Psoas muscle (tissue), 8 donors: Measurements from ENCODE around the gene CTIF. TPM values are rescaled to one million over a fixed set of nuclear protein-coding genes. Genes with fewer than 3 reads are reported as not detected.
A peak's percentile ranks its signal among the peaks of the same experiment; 100 is the strongest.

Source experiments
- ATAC-seq, 4 donors: fragments of 200-7000 bp; cut with Tn5 transposase; one replicate each; pipeline ENCODE4 v1.9.1; 2020; ENCODE audit warnings: moderate library complexity in 3 of 4, mild to moderate bottlenecking in 2 of 4
- DNase-seq, 2 donors: peaks; one replicate each; pipeline ENCODE4 v3.0.0-alpha.2; 2020
- H3K27ac ChIP-seq: fragments of 200-600 bp; one replicate; pipeline ENCODE4 v1.8.0; 2022
- H3K27me3 ChIP-seq, 3 donors: fragments of 200-600 bp in 1 of 3; one replicate each; pipeline versions ENCODE4 v1.6.1 to v1.8.0; 2013 to 2022; ENCODE audit warnings: low read length in 2 of 3, mild to moderate bottlenecking in 2 of 3, moderate library complexity in 1 of 3; ENCODE audit not compliant: insufficient read depth in 3 of 3
- H3K36me3 ChIP-seq, 2 donors: fragments of 200-600 bp in 1 of 2; one replicate each; pipeline versions ENCODE4 v1.6.1 to v1.8.0; 2013 to 2022; ENCODE audit warnings: low read depth in 1 of 2, mild to moderate bottlenecking in 1 of 2, moderate library complexity in 1 of 2; ENCODE audit not compliant: insufficient read depth in 1 of 2
- H3K4me1 ChIP-seq: fragments of 200-600 bp; one replicate; pipeline ENCODE4 v1.8.0; 2022
- H3K4me3 ChIP-seq: fragments of 200-600 bp; one replicate; pipeline ENCODE4 v1.8.0; 2022; ENCODE audit warnings: mild to moderate bottlenecking
- H3K9me3 ChIP-seq: fragments of 200-600 bp; one replicate; pipeline ENCODE4 v1.8.0; 2022
- WGBS, 3 donors: extraction: QIAGEN DNeasy Blood & Tissue Kit; methylation state at CpG; one replicate each; pipeline versions ENCODE4 v1.1.6 to v1.1.7; 2013; 5-methylcytosine and 5-hydroxymethylcytosine counted together
- intact Hi-C, 2 donors: fragments of 100-400 bp; cut with DNase I; formaldehyde crosslinking; loops; one replicate each; pipeline versions ENCODE4 v1.11.0 to v1.14.2; 2022
- polyA plus RNA-seq, 3 donors: library from polyadenylated mRNA; stranded (reverse); fragments of 200-250 nt; gene quantifications; one replicate each; pipeline ENCODE4 v1.2.3, GENCODE V29; 2013
- total RNA-seq, 4 donors: library from RNA; stranded (reverse); fragmentation: NEBNext Ultra II Directional in 2 of 4; extraction: Animal tissue kit (Norgen Biotek cat#: 25700) in 2 of 4; gene quantifications; one replicate each; pipeline versions ENCODE4 v1.2.1 to v1.2.4, GENCODE V29; 2021 to 2023
- TF ChIP-seq, protein P1 (sequence below): fragments of 200-600 bp; IDR thresholded peaks from one replicate; pipeline ENCODE4 v1.8.0; 2022; ENCODE audit warnings: antibody characterized with exemption
- donor health status: healthy with polysubstance abuse.
- donor health status: DM: no; HTN: no; CAD: no; lungs with moderate emphysema.
- donor health status: Bipolar disorder and iron deficiency.
- donor health status: healthy.
- donor health status: DM: yes; HTN: yes; CAD: no.
- donor health status: DM: no; HTN: no; CAD: no.
- donor health status: DM: no; HTN: no; CAD: no.
- donor health status: DM: yes; HTN: yes; CAD: no.

CTIF gene
- total and polyA plus RNA-seq, 7 donors: 11.3 to 40.5 (median 26.9) TPM

DNA sequence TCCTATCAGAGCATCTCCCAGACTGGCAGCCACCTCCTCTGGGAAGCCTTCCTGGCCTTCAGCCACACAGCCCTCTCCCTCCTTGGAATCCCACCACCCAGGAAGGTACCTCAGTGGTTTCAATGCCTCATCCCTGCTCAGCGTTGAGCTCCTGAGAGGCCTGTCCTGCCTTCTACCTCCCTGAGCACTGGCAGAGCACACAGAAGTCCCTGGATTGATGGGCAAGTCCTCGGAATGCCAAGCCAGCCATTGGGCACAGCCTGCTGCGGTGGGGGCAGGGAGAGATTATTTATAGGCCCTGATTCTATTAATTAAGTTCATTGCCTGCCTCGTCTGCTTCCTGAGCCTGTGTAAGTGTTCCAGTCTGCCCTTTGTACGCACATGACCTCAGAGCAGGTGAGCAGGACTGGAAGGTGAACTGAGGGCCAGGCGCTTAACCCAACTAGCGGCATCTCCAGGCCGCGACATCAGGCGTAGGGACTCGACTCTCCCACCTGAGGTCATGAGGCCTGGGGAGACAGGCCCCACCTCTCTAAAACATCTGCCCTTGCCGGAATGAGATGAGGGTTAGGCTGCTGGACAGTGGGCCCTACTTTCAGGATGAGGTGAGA lies 348.6 kb downstream of the CTIF start:
- H3K27me3 ChIP-seq: no peaks in the 10 kb centered on the region
- WGBS, 3 donors: 44 to 80% (median 61%) methylated on average over 12 of the region's 12 CpGs
- no peaks in the 10 kb centered on the region for H3K36me3 ChIP-seq
- H3K9me3 ChIP-seq: no peaks in the 10 kb centered on the region
- no peak overlapping the region for H3K4me3 ChIP-seq
- ATAC-seq (peak; percentile 26 to 57 (median 42)), DNase-seq (no peak)
- TF ChIP-seq, protein P1, sequence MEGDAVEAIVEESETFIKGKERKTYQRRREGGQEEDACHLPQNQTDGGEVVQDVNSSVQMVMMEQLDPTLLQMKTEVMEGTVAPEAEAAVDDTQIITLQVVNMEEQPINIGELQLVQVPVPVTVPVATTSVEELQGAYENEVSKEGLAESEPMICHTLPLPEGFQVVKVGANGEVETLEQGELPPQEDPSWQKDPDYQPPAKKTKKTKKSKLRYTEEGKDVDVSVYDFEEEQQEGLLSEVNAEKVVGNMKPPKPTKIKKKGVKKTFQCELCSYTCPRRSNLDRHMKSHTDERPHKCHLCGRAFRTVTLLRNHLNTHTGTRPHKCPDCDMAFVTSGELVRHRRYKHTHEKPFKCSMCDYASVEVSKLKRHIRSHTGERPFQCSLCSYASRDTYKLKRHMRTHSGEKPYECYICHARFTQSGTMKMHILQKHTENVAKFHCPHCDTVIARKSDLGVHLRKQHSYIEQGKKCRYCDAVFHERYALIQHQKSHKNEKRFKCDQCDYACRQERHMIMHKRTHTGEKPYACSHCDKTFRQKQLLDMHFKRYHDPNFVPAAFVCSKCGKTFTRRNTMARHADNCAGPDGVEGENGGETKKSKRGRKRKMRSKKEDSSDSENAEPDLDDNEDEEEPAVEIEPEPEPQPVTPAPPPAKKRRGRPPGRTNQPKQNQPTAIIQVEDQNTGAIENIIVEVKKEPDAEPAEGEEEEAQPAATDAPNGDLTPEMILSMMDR: no peak
- intact Hi-C loops: no loop called here
- no peak overlapping the region for H3K27ac ChIP-seq
- H3K4me1 ChIP-seq: peaks cover 6% of the 10 kb centered on the region

DNA sequence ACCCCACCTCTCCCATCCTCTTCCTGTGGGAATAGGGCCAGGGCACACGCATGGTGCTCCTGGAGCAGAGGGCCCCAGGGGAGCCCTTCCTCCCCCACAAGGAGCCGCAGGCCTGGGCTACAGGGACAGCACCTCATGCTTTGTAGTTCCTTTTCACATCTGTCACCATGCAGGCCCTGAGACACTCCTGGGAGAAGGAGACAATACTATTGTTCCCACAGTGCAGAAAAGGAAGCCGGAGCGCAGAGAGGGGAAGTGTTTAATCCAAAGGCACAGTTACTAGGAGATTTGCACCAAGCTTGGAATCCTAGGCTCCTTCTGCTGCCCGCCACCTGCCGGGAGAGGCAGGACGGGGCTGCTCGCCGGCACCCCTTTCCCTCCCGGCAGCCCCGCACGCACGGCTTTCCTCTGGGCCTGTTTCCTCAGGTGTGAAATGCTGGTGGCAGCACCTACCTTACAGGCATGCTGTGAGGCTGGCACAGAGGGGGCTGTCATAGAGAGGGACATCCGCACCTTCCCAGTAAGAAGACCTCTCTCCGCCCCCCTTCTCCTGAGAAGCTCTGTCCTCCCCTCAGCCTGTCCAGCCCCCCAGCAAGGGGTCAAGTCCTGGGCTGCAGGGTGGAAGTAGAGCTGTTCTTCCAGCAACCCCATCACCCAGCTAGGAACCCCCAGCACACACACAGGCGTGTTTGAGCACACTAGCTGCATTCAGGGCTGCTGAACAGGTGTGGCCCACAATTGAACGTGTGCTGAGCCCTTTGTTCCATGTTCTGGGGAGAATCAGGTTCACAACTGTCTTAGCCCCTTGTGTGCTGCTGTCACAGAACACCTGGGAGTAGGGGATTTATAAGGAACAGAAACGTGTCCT lies 349.3 kb downstream of the CTIF start:
- TF ChIP-seq, protein P1: peak; percentile 16
- ATAC-seq (no peak), DNase-seq (no peak)
- WGBS, 3 donors: 83 to 89% (median 87%) methylated on average over 18 of the region's 18 CpGs
- intact Hi-C loops: no loop called here
- H3K27me3 ChIP-seq: no peaks in the 10 kb centered on the region
- no peaks in the 10 kb centered on the region for H3K9me3 ChIP-seq
- H3K4me3 ChIP-seq: no peak overlapping the region
- peaks cover 6% of the 10 kb centered on the region for H3K4me1 ChIP-seq
- no peaks in the 10 kb centered on the region for H3K36me3 ChIP-seq
- no peak overlapping the region for H3K27ac ChIP-seq

DNA sequence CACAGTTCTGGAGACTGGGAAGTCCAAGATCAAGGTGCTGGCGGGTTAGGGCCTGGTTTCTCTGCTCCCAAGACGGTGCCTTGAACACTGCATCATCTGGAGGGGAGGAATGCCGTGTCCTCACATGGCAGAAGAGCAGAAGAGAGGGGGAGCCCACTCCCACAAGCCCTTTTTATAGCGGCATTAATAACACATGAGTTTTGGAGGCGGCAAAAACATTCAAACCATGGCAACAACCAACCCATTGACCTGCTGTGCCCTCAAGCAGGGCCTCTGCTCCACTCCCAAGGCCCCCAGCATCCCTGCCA lies 349.9 kb downstream of the CTIF start:
- ATAC-seq: no peak
- Histone ChIP-seq H3K27ac (no peak overlapping the region), H3K4me3 (no peak overlapping the region), H3K9me3 (no peaks in the 10 kb centered on the region), H3K4me1 (peaks cover 6% of the 10 kb centered on the region), H3K27me3 (no peaks in the 10 kb centered on the region), H3K36me3 (no peaks in the 10 kb centered on the region)
- TF ChIP-seq, protein P1: no peak
- DNase-seq: no peak
- intact Hi-C loops: no loop called here
- 92 to 100% (median 94%) methylated on average over 5 of the region's 5 CpGs for WGBS, 3 donors

DNA sequence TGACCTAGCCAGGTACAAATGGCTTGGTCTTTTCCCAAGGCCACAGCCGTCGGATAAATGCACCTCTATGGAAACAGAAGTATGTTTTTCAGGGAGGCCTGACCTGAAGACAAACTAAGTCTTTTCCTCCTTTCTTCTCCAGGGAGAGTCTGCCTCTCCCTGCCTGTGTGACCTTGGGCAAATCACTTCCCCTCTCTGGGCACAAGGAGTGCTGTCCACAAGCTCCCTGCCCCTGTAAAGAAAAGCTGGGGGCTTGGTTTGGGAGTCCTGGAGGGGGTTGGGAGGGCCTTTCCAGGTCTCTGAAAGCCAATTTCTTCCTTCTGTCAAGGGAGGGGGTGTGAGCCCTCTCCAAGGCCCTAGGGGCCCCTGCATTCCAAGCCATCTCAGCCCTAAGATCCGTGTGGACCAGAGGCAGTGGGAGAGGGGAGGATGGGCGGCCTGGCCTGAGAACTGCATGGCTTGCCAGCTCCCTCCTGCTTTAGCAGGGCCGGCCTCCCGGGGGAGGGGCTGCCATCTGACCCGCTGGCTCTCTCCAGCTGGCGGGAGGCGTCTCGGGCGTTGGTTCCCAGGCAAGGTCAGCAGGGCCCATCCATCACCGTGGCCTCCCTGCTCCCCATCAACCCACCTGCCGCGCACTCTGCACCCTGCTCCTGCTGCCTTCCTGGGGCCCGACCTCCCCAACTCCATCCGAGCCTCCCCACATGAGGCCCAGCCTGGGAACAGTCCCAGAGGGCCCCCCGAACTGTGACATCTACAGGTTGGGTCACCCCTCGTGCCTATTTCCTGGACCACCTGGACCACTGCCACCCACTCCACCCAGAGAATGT lies 350.5 kb downstream of the CTIF start:
- Histone ChIP-seq H3K36me3 (no peaks in the 10 kb centered on the region), H3K9me3 (no peaks in the 10 kb centered on the region), H3K4me1 (peaks cover 6% of the 10 kb centered on the region), H3K4me3 (no peak overlapping the region), H3K27me3 (no peaks in the 10 kb centered on the region), H3K27ac (no peak overlapping the region)
- peak; percentile 41 to 79 for DNase-seq
- ATAC-seq: peak; percentile 36 to 78 (median 67)
- WGBS, 3 donors: 38 to 53% (median 51%) methylated on average over 17 to 18 of the region's 18 CpGs
- TF ChIP-seq, protein P1: no peak
- intact Hi-C loops: no loop called here
